ENCODE data around the gene C10orf95. TPM values are rescaled to one million over a fixed set of nuclear protein-coding genes. Genes with fewer than 3 reads are reported as not detected.
A peak's percentile ranks its signal among the peaks of the same experiment; 100 is the strongest.

C10orf95 gene
- total RNA-seq, 1 donor from 2014 or later, result not detected

GRCh38 chr10:102479651-102480050, 28.3 kb upstream of the C10orf95 start:
- no peak for DNase-seq (ENCODE audit: low spot score in 2 of 2, unreplicated experiment in 2 of 2)
- H3K4me1 Mint-ChIP-seq, result no peaks in the 10 kb centered on the region
- TF ChIP-seq, protein P1, sequence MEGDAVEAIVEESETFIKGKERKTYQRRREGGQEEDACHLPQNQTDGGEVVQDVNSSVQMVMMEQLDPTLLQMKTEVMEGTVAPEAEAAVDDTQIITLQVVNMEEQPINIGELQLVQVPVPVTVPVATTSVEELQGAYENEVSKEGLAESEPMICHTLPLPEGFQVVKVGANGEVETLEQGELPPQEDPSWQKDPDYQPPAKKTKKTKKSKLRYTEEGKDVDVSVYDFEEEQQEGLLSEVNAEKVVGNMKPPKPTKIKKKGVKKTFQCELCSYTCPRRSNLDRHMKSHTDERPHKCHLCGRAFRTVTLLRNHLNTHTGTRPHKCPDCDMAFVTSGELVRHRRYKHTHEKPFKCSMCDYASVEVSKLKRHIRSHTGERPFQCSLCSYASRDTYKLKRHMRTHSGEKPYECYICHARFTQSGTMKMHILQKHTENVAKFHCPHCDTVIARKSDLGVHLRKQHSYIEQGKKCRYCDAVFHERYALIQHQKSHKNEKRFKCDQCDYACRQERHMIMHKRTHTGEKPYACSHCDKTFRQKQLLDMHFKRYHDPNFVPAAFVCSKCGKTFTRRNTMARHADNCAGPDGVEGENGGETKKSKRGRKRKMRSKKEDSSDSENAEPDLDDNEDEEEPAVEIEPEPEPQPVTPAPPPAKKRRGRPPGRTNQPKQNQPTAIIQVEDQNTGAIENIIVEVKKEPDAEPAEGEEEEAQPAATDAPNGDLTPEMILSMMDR (IDR thresholded peaks at IDR 0.05; ENCODE audit: unreplicated experiment), result no peak

DNA sequence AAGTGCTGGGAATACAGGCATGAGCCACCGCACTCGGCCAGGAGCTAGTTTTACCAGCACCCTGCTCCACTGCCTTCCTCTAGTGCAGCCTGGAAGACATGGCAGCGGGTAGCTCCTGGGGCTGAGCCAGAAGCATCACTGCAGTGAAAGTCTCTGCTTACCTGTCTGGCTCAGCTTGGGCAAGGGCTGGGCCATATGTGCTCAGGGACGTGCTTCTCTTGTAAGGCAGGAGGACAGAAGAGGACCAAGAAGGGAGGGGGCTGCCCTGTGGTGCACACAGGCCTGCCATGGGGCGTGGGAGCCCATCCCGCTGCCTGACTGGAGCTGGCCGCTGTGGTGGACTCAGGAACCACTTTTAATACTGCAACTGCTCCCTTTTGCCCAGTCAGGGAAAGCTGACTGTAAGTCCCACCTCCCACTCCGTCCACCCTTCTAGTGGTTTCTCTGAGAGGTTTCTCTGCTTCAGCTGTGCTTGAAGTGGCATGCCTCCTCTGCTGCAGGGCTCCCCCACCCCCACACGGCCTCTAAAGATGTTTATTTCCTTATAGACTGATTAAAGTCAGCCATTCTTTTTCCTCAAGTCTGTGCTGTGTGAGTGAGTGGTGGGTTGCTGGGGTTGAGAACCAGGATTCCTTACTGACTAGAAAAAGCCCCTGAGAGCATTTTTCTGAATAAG, 25.3 kb upstream of the C10orf95 start:
- Mint-ChIP-seq H3K27me3 (ENCODE audit: low read depth) (no peaks in the 10 kb centered on the region), H3K9me3 (no peaks in the 10 kb centered on the region), H3K36me3 (peaks cover 3% of the 10 kb centered on the region), H3K27ac (no peak overlapping the region), H3K4me1 (no peaks in the 10 kb centered on the region), H3K4me3 (no peak overlapping the region)
- TF ChIP-seq, protein P1 (IDR thresholded peaks at IDR 0.05; ENCODE audit: unreplicated experiment), result no peak
- no peak for DNase-seq (ENCODE audit: low spot score in 2 of 2, unreplicated experiment in 2 of 2)

More at GRCh38 chr10:102479651-102480050, 28.3 kb upstream of the C10orf95 start:
- Mint-ChIP-seq H3K9me3 (no peaks in the 10 kb centered on the region), H3K27me3 (ENCODE audit: low read depth) (no peaks in the 10 kb centered on the region), H3K27ac (peak overlapping the region; percentile 43), H3K4me3 (no peak overlapping the region), H3K36me3 (peaks cover 19% of the 10 kb centered on the region)

- Mint-ChIP-seq H3K4me3 (no peak overlapping the region), H3K27me3 (ENCODE audit: low read depth) (no peaks in the 10 kb centered on the region), H3K4me1 (no peaks in the 10 kb centered on the region), H3K27ac (no peak overlapping the region), H3K36me3 (peaks cover 1% of the 10 kb centered on the region), H3K9me3 (no peaks in the 10 kb centered on the region)
- no peak for DNase-seq (ENCODE audit: low spot score in 2 of 2, unreplicated experiment in 2 of 2)
- TF ChIP-seq, protein P1 (IDR thresholded peaks at IDR 0.05; ENCODE audit: unreplicated experiment), result no peak
Measured at GRCh38 chr10:102475451-102476040, 24.2 kb upstream of the C10orf95 start.

DNA sequence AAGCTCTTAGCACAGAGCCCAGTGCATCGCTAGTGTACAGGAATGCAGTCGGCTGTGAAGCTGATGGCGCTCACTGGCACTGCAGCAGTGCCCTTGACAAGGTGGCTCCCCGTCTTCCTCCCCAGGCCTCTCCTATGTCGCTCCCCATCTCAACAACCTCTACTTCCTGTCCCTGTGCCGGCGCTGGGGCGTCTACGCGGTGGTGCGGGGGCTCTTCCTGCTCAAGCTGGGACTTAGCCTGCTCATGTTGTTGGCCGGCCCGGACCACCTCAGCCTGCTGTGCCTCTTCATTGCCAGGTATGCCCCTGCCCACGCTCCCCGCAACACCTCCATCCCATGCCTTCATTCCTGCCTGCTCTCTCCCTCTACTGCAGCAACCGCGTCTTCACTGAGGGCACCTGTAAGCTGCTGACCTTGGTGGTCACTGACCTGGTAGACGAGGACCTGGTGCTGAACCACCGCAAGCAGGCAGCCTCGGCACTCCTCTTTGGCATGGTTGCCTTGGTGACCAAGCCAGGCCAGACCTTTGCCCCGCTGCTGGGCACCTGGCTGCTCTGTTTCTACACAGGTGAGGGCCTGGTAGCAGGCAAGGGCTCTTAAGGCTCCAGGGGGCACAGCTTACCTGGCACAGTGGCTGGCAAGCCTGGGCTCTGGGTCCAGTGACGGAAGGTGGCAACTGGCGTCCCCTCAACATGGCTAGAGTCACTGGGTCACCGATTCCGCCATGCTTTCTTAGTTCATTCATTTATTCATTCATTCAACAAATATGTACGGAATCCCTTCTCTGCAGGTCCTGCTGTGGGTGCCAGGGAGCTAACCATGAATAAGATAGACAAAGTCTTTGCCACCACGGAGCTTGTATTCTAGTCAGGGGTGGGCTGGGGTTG, 22.3 kb upstream of the C10orf95 start:
- Mint-ChIP-seq H3K36me3 (no peaks in the 10 kb centered on the region), H3K4me1 (no peaks in the 10 kb centered on the region), H3K9me3 (no peaks in the 10 kb centered on the region), H3K27ac (no peak overlapping the region), H3K4me3 (no peak overlapping the region), H3K27me3 (ENCODE audit: low read depth) (no peaks in the 10 kb centered on the region)
- DNase-seq (ENCODE audit: low spot score in 2 of 2, unreplicated experiment in 2 of 2), result no peak
- TF ChIP-seq, protein P1 (IDR thresholded peaks at IDR 0.05; ENCODE audit: unreplicated experiment), result no peak

- H3K9me3 Mint-ChIP-seq, result no peaks in the 10 kb centered on the region
- H3K27ac Mint-ChIP-seq, result no peak overlapping the region
- no peak overlapping the region for H3K4me3 Mint-ChIP-seq
- DNase-seq (ENCODE audit: low spot score in 2 of 2, unreplicated experiment in 2 of 2), result no peak
- H3K27me3 Mint-ChIP-seq (ENCODE audit: low read depth), result no peaks in the 10 kb centered on the region
- no peaks in the 10 kb centered on the region for H3K4me1 Mint-ChIP-seq
- H3K36me3 Mint-ChIP-seq, result no peaks in the 10 kb centered on the region
- TF ChIP-seq, protein P1 (IDR thresholded peaks at IDR 0.05; ENCODE audit: unreplicated experiment), result no peak
Measured at GRCh38 chr10:102470579-102471546, 19.5 kb upstream of the C10orf95 start.

Measured in mesothelial cell of epicardium (in vitro differentiated cells).